Activated T-helper 9 cell treated with anti-CD3 and anti-CD28 coated beads, Interleukin-2, amount 50 U/mL, for 16 hours (primary cell): ENCODE data around the gene COX10.
A peak's percentile ranks its signal among the peaks of the same experiment; 100 is the strongest.
"Not testable (repeated sequence)": the region's sequence is repeated elsewhere in the genome, so short reads cannot be mapped to it uniquely, and the experiment has no call there.

ENCODE experiments used
- DNase-seq: peaks from one replicate; pipeline ENCODE4 v3.0.0-alpha.2; 2020; ENCODE audit warnings: low read depth

Gene COX10

DNA sequence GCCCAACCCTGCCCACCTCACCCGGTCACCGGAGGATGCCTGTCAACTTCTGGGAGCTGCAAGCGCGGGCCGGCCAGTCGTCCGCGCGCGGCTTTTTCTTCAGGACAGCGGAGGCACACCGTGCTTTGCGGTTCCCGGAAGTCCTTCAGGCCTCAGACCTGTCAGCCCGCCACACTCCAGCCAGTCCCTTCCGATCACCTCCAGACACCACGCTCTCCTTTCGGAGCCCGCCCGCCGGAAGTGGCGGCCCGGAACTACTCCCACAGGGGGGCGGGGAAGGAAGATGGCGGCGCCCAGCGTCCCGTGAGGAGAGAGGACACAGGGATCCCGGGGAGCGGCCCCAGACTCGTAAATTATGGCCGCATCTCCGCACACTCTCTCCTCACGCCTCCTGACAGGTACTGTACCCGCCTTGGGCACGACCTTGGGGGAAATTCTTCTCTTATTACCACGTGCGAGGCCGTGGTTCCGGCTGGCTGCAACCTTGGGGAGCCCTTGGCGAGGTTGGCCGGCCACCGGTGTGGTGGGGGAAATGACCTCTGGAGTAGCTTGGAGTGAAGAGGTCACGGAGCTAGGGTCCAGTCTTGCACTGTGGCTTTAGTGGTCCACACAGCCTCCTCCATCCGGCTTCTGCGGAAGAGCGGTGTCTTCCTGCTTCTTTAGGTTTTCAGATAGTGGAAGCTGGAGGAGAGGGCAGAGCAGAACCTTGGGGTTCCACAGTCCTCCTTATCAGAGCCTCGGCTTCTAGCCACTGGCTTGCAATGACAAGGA is at the start of gene COX10:
Gene COX10 (plus strand): TSS at position 254 of the 771 bp plus-strand sequence. CDS start 102 bp downstream, at position 356.
- DNase-seq: peak; percentile 80

DNA sequence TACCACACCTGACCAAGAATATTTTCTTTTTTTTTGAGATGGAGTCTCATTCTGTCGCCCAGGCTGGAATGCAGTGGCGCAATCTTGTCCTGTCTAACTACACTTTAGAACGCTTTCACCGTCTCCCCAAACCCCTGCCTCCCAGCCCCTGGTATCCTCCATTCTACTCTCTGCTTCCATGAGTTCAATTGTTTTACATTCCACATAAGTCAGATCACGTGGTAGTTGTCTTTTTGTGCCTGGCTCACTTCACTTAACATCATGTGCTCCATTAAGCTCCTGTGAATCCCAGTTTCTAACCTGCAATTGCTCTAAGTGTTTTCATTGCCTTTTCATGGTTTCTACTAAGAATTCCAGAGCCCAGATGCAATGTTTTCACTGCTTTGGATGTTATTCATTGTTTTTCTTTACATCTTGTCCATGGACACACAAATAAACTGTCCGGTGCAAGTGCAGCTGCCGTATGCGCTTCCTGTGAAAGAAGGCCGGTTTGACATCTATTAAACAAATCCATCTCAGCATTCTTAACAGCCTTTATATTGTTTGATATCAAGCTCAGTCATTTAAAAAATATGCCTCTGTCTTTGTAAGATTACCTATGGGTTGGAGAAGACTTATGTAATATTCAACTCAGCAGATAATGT is 47.5 kb upstream of the COX10 start:
- DNase-seq: not testable (repeated sequence)

DNA sequence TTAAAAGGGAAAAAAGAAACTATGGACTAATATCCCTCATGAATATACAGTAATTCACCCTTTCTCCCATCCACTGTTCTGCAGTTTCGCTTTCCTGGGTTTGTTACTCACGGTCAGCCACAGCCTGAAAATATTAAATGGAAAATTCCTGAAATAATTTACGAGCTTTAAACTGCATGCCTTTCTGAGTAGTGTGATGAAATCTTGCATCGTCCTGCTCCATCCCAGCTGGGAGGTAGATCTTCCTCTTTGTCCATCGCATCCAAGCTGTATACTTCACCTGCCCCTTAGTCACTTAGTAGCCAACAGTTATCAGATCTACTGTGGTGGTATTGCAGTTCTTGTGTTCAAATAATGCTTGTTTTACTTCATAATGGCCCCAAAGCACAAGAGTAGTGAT is 39.5 kb upstream of the COX10 start:
- not testable (repeated sequence) for DNase-seq

DNA sequence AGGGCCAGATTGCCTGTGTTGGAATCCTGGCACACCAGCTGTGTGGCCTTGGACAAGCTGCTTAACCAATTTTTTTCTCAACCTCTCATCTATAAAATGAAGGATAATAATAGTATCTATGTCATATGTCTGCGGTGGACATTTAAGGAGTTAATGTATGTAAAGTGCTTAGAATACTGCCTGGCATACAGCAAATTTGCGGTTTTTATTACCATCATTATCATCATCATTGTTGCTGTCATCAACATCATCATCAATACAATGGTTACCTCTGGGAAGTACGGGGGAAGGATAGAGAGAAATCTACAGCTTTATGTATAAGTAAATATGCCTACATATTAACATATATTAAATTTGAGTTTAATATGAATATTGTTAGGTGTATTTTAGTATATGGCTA is 37.1 kb upstream of the COX10 start:
- no peak for DNase-seq

DNA sequence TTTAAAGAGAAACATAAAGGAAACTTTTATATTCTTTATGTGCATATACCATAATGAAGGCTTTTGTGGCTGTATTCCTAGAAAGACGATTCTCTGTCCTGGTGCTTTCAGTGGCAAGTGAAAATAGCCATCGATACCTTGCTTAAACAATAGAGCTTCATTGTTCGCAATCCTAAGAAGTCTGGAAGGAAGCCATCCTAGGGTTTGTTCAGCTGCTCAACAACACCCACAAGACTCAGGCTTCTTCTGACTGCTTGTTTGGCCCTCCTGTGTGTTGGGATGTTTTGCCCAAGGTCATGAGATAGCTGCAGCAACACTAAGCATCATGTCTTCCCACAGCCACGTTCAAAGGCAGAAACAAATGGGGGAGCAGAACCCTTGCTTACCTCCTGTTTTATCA is 36.1 kb upstream of the COX10 start:
- no peak for DNase-seq

DNA sequence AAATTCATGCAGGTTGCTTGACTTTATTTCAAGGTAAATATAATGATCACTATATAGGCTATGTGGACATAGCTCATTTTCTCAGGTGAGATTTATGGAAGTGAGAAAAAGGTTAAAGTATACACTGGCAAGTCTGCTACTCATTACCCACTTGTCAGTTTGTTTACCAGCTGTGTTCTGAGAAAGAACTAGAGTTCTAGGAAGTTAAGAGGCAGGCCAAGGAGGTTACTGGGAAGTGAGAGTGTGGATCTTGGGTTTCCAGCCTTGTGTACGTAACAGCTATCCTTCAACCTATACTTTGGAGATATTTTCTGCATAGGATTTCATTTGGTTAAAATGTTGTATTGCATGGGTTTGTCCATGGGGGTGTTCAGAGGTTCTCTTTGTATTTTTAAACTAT is 31.9 kb upstream of the COX10 start:
- DNase-seq: no peak

DNA sequence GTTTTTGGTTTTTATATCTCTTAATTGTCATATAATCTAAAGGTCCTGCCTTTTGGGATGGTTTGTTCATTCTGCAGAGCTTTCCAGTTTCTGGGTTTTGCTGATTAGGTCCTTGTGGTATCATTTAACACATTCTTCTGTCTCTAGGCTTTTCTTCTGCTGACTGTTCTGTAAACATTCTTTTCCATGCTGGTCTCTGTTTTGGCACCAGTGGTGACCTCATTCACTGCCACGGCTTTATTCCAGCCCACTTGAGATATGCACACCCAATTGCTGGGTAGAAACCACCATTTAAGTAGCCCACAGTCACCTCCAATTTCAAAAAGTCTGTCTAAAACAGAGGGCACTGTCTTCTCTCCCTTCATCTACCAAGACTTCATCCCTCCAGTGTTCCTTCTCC is 31.1 kb upstream of the COX10 start:
- no peak for DNase-seq

DNA sequence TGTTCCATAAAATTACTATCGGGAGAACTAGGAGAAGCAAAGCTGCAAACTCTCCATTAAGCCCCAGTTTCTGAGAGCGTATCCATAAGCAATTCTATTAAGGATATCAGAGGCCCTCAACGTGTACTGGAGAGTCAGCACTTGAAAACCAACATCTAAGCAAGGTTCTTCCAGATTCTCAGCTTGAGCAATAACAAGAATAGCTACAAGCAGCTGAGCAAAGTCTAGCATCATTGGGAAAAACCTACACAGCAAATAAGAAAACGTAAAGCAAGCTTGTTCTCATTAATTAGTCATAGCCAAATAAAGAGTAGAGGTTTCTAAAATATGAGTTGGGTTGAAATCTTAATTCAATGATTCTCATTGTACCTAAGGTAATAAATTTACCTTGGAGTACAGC is 26.9 kb upstream of the COX10 start:
- DNase-seq: no peak

DNA sequence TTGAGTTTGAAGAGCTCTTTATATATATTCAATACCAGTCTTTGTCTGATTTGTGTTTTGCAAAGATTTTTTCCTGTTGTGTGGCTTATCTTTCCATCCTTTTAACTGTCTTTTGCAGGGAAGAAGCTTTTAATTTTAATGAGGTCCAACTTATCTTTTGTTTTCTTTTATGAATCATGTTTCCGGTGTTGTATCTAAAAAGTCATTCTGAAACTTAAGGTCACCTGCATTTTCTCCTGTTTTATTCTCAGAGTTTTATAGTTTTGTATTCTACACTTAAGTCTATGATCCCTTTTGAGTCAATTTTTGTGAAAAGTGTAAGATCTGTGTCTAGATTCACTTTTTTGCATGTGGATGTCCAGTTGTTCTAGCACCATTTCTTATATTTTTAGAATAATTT is 24.6 kb upstream of the COX10 start:
- DNase-seq: no peak

DNA sequence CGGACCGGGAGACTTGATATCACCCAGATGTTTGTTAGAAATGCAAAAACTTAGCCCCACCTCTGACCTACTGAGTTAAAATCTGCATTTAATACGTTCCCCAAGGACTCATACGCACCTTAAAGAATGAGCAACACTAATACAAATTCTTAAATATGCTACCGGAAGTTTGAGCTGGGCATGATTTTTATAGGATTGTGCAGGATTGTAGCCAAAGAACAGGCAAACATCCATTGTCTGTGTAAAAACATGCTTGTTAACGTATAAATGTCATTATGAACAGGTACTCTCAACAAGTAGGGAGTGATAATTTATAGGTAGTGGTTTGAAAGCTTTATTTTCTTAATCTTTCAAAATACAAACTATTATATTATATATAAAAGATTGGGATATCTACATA is 22.3 kb upstream of the COX10 start:
- DNase-seq: no peak

DNA sequence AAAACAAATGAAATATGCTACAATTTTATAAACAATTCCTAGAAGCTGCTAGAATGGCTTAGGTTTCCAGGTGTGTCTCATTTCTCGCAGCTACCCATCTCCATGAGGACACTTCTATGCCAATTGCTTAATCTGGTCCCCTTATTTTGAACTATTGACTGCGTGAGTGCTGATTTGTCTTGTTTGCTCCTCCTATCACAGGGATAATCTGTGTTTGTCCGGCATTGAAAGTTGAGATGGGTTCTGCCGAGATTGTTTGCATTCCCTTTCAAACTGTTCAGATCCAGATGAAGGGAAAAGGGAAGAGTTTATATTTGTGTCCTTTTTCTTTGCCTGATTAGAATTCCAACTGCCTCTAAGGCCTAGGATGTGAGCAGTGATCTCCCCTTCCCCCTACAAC is 21.7 kb upstream of the COX10 start:
- DNase-seq: no peak

DNA sequence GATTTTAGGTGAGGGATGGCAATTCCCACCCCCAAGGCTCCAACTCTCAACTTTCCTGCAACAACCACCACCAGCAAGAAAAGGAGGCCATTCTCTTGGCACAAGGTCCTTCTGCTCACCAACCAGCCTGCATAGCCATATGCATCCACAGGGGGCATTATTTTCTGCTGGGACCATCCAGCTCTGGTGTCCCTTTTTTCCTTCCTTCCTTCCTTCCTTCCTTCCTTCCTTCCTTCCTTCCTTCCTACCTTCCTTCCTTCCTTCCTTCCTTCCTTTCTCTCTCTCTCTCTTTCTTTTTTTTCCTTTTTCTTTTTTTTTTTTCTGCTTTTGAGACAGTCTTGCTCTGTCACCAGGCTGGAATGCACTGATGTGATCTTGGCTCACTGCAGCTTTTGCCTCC is 21.1 kb upstream of the COX10 start:
- DNase-seq: no peak

DNA sequence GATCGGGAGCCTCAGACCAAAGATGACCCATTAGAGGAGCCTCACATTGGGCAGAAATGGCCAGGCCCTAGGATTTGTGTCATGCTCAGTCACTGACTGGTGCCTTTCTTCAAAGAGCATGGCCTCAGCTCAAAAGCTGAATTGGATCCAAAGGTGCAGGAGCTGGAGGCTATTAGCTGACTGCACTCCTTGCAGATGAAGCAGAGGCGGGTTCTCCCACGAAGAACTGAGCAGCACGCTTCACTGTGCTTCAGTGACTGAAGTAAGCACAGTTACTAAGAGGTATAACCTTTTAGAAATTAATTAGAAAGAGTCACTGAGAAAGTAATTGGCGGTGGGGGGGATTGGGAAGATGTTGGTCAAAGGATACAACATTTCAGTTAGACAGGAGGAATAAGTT is 18.7 kb upstream of the COX10 start:
- no peak for DNase-seq

DNA sequence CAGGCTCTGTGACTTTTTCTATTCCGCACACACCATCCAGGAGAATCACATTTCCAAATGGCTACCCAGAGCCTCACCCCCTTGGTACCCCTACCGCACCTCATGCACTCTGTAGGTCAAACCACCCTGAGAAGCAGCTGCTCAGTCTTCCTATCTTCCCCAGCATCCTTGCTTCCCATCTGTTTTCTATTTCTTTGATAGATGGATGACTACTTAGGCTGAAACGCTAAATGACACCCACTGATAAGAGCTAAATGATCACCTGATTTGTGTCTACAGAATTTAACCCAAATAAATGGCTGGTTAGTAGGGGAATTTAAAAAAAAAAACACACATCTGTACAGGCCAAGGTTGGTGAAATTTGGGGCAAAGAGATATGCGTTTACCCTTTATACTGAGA is 17.6 kb upstream of the COX10 start:
- DNase-seq: no peak

DNA sequence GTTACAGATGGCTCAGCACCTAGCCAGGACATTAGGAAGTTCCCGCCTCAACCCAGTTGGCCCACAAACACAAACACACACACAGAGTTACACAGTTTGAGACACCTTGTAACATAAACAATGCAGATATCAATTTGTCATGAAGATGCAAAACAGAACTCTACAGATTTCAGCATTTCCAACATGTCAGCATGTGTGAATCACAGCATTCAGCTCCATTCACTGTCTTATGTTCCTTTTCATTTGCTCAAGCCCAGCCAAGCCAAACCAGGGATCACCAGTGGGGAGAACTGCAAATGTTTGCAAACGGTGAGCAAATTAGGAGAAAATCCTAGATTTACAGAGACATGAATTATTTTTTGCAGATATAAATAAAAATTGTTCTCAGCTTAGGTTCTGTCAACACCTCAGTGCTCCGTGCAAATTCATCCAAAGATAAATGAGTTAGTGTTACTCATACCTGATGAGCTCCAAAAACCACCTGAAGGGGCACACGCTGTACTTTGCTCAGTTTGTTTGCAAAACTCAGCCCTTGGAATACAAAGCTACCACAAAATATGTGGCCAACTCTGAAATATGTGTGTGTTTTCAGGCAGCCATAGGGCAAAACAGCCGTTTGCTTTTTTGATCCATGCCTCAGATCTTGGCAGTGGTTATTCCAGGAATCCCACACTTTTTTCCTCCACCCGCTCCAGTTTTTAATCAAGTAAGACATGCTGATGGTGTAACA is 16.3 kb upstream of the COX10 start:
- DNase-seq: no peak

DNA sequence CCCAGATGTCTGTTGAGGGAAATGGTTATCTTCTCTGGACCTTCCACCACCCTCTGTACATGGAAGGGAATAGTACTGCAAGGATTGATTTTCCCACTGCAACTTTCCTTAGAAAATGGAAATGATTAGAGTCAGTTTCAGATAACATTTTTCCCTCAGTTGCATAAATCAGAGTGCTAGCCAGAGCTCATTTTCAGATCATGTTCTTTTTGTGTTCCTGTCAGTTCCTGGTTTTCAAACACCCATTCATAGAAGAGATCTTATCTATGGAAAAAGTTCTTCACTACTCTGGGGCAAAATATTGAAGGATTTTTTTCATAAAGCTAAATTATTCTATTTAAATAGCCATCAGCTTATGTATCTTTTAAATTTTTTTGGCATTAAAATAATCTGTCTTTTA is 11.7 kb upstream of the COX10 start:
- DNase-seq: no peak

DNA sequence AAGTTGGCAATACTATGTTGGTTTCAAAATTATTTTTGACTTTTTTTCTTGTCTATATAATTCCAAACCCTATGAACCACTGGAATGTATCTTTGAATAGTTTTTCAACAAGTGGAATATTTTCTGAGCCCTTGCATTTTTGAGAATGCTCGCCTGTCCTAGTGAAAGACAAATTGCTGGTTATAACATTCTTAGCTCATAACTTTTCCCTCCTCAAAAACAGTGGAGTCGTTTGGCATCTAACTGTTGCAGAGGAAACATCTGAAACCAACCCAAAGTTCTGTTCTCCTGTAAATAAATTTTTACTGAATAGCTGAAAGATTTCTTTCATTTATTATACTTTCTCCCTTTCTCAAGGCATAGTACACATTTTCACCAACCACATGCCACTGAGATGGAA is 11.3 kb upstream of the COX10 start:
- DNase-seq: no peak

DNA sequence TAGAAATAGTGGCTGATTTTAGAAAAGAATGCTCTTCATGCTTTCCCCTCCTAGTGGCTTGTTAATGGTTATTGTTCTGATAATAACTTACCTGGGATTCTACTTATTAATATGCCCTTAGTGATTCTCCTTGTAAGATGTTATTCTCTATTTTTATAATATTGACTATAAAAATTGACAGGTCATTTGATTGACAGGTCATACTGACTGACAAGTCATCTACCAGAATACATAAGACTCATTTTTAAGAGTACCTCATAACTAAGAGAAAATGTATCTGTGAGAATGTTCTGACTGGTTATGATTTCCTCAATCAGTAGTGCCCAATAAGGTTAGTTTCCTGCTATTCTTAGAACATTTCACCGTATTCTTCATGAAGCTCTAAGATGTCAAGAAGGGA is 8.6 kb upstream of the COX10 start:
- DNase-seq: no peak

DNA sequence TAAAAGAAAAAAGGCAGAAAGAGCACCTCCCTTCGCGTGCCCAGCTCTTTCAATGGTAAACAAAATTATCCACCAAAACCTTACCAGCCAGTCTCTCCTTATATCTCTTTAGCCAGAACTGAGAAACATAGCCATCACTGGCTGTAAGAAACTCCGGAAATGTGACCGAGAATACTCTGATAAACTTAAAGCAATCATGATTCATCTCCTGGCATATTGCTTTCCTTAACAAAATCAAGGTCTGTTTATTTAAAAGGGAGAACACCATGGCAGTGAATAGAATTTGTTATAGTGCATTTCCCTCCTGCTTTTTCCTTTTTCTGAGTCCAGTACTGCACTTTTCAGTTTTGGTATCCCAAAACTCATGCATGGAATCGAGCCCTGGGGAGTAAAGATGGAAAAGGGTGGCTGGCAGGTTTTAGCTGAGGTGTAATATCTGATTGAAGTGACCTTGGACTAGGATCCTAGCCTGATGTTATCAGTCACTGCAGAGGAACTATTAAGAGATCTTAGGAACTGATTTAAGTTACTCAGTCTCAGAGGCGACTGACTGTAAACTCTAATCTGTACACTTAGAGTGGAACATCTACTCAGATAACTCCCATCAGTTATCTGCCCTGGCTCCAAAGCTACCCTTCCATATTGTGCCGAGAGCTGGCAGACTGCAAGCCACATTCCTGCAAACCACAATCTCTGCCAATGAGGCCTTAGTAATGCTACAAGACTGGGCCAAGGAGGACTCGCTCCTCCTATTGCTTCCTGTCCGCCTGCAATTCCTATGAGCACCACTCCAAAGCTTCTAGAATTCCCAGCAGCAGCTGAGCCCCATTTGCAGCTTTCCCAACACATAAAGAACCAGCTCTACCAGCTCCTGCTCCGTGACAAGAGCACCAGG is 7.4 kb upstream of the COX10 start:
- no peak for DNase-seq

DNA sequence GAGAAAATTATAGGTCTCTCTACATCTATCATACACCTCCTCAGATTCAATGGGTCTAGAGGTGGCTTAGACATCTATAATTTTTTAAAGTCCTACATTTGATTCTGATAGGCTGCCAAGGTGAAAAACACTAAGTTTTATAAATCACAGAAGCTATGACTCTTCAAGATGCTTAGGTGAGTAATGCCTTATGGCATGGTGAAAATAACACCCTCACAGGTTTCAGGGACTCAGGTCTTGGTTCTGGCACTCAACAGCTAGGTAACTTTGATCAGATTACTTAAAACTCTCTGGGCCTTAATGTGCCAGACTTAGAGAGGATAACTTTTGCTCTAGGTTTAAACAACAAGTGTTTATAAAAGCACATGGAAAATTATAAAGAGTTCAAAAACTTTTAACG is 2.0 kb upstream of the COX10 start:
- no peak for DNase-seq

DNA sequence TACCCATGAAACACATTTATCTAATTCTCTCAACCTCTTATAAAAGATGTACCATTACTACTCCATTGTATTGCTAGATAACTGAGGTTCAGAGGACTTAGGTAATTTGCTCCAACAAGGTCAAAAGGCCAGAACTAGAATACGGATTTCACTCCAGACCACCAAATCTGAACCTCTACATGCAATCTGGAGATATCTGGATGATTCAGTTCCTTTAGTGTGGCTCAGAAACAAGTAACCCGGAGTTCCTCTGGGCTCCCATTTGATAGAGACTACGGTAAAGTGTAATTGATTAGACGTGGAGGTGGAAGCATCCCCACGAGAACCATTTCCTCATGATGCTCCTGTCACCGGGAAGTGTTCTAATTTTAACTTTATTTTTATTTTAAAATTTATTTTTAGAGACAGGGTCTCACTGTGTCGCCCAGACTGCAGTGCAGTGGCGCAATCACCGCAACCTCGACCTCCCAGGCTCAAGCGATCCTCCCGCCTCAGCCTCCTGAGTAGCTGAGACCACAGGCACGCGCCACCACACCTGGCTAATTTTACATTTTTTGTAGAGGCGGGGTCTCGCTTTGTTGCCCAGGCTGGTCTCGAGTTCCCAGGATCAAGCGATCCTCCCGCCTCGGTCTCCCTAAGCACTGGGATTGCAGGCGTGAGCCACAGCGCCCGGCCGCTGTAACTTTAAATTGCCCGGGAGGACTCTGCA is 608 bp upstream of the COX10 start:
- DNase-seq: no peak
